Transverse colon (tissue), 3 donors: ENCODE data around the gene TRDN.

Experiments used
- EP300 ChIP-seq: sonication (generic); formaldehyde crosslinking; IDR thresholded peaks from one replicate; pipeline ENCODE4 v1.6.1; 2017; ENCODE audit warnings: antibody characterized with exemption, low read depth
- POLR2A ChIP-seq: fragments of 450-650 bp; IDR thresholded peaks from one replicate; pipeline ENCODE4 v1.6.1; 2016; ENCODE audit warnings: antibody characterized with exemption, mild to moderate bottlenecking, moderate library complexity
- TF ChIP-seq, protein P1 (sequence below), 5 experiments: fragments of 200-600 bp in 3 of 5; fragments of 450-650 bp in 2 of 5; sonication (generic) in 3 of 5; IDR thresholded peaks; 1 replicate in 2 of 5; 2 replicates in 3 of 5; pipeline ENCODE4 v1.5.1; 2016 to 2017; ENCODE audit warnings: antibody characterized with exemption in 5 of 5, inconsistent platforms in 3 of 5, mild to moderate bottlenecking in 2 of 5, moderate library complexity in 1 of 5

DNA sequence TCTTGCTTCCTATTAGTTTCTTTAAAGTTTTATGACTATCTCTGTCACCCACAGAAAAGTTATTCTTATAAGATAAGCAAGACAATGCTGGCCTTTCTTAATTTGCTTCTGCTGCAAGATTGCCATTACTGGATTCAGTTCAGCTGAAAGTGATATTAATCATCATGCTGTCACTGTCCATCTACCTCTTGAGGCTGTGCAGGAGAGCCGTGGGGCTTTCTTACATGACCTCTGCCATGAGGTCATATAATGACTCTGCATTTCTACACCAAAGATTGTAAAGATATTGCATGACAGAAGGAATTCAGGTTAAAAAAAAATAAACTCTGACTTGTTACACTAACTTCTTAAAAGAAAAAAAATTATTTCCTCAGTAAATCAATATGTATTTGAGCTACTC, 106.9 kb downstream of the TRDN start:
- TF ChIP-seq POLR2A, result no peak
- TF ChIP-seq, protein P1, sequence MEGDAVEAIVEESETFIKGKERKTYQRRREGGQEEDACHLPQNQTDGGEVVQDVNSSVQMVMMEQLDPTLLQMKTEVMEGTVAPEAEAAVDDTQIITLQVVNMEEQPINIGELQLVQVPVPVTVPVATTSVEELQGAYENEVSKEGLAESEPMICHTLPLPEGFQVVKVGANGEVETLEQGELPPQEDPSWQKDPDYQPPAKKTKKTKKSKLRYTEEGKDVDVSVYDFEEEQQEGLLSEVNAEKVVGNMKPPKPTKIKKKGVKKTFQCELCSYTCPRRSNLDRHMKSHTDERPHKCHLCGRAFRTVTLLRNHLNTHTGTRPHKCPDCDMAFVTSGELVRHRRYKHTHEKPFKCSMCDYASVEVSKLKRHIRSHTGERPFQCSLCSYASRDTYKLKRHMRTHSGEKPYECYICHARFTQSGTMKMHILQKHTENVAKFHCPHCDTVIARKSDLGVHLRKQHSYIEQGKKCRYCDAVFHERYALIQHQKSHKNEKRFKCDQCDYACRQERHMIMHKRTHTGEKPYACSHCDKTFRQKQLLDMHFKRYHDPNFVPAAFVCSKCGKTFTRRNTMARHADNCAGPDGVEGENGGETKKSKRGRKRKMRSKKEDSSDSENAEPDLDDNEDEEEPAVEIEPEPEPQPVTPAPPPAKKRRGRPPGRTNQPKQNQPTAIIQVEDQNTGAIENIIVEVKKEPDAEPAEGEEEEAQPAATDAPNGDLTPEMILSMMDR (IDR thresholded peaks at IDR 0.05), result no peak
- TF ChIP-seq EP300, result no peak
